Small intestine (tissue), 7 donors: ENCODE measurements around the gene NCAPD2. TPM values are rescaled to one million over a fixed set of nuclear protein-coding genes. Genes with fewer than 3 reads are reported as not detected.
"Not testable (repeated sequence)": the region's sequence is repeated elsewhere in the genome, so short reads cannot be mapped to it uniquely, and the experiment has no call there.

Experiments used
- DNase-seq, 2 donors: peaks; one replicate each; pipeline versions ENCODE4 v3.0.0 to v3.0.0-alpha.2; 2013
- FAIRE-seq: peaks from 2 replicates; lab custom pipeline; 2012; peaks lifted over from hg19 to GRCh38; lab: Jason Lieb, UNC
- H3K27ac ChIP-seq, 3 donors: one replicate each; pipeline ENCODE4 v1.5.1; 2013; ENCODE audit warnings: low read length in 2 of 3, mild to moderate bottlenecking in 2 of 3, control low read depth in 1 of 3, inconsistent platforms in 1 of 3, low read depth in 1 of 3, moderate library complexity in 1 of 3
- H3K27me3 ChIP-seq, 3 donors: one replicate each; pipeline ENCODE4 v1.6.1; 2013; ENCODE audit warnings: low read length in 3 of 3, inconsistent platforms in 1 of 3; ENCODE audit not compliant: control insufficient read depth in 3 of 3, insufficient read depth in 3 of 3
- H3K36me3 ChIP-seq, 3 donors: one replicate each; pipeline ENCODE4 v1.6.1; 2013; ENCODE audit warnings: low read length in 3 of 3, inconsistent platforms in 1 of 3, low read depth in 1 of 3, mild to moderate bottlenecking in 1 of 3, moderate library complexity in 1 of 3; ENCODE audit not compliant: control insufficient read depth in 3 of 3, insufficient read depth in 2 of 3
- H3K4me1 ChIP-seq, 3 donors: one replicate each; pipeline ENCODE4 v1.6.1; 2013; ENCODE audit warnings: low read length in 2 of 3, inconsistent platforms in 1 of 3, low read depth in 1 of 3, mild to moderate bottlenecking in 1 of 3, moderate library complexity in 1 of 3; ENCODE audit not compliant: control insufficient read depth in 3 of 3, insufficient read depth in 2 of 3
- H3K4me3 ChIP-seq, 3 donors: one replicate each; pipeline ENCODE4 v1.5.1; 2013; ENCODE audit warnings: low read length in 3 of 3, control low read depth in 1 of 3, inconsistent platforms in 1 of 3, low read depth in 1 of 3, mild to moderate bottlenecking in 1 of 3, moderate library complexity in 1 of 3
- H3K9me3 ChIP-seq, 2 donors: one replicate each; pipeline ENCODE4 v1.6.1; 2013; ENCODE audit warnings: low read depth in 1 of 2, low read length in 1 of 2; ENCODE audit not compliant: control insufficient read depth in 2 of 2, insufficient read depth in 1 of 2
- WGBS, 3 donors: extraction: QIAGEN DNeasy Blood & Tissue Kit; methylation state at CpG; one replicate each; pipeline ENCODE4 v1.1.7; 2013; 5-methylcytosine and 5-hydroxymethylcytosine counted together
- polyA plus RNA-seq, 4 donors: library from polyadenylated mRNA; stranded (reverse) in 3 of 4; unstranded in 1 of 4; fragments of 200-250 nt in 3 of 4; fragments of 120-200 nt in 1 of 4; gene quantifications; one replicate each; pipeline versions ENCODE4 v1.2.1 to v1.2.3, GENCODE V29; 2013
- donor health status: healthy with polysubstance abuse.
- donor health status: control.
- donor health status: control.
- donor health status: Bipolar disorder and iron deficiency.
- donor health status: healthy.

Gene NCAPD2
- polyA plus RNA-seq, 4 donors = 6.5 to 39.1 (median 22.1) TPM

- H3K36me3 ChIP-seq = peaks cover 25 to 76% (median 32%) of the 10 kb centered on the region in 3 donors
These were observed 31.5 kb upstream of the NCAPD2 start for GRCh38 chr12:6462234-6462995.

GRCh38 chr12:6463216-6463615 lies 30.7 kb upstream of the NCAPD2 start:
- DNase-seq (no peak), FAIRE-seq (no peak)
- WGBS, 3 donors = 59 to 61% (median 61%) methylated on average over 7 of the region's 7 CpGs
- H3K9me3 ChIP-seq = no peaks in the 10 kb centered on the region
- H3K27me3 ChIP-seq = no peaks in the 10 kb centered on the region
- H3K27ac ChIP-seq = peak overlapping the region in 2 of 3 donors; percentile 5 to 95
- H3K36me3 ChIP-seq = peaks cover 20 to 68% (median 32%) of the 10 kb centered on the region in 3 donors
- peaks cover 0 to 3% (median 3%) of the 10 kb centered on the region in 3 donors for H3K4me1 ChIP-seq
- no peak overlapping the region for H3K4me3 ChIP-seq

More at GRCh38 chr12:6462234-6462995, 31.5 kb upstream of the NCAPD2 start:
- DNase-seq (no peak), FAIRE-seq (no peak)
- 85 to 89% (median 88%) methylated on average over 14 of the region's 14 CpGs for WGBS, 3 donors
- Histone ChIP-seq H3K4me3 (no peak overlapping the region), H3K4me1 (peaks cover 0 to 3% (median 3%) of the 10 kb centered on the region in 3 donors), H3K27me3 (no peaks in the 10 kb centered on the region), H3K27ac (peak overlapping the region in 2 of 3 donors; percentile 5 to 95), H3K9me3 (no peaks in the 10 kb centered on the region)

- peak overlapping the region in 2 of 3 donors; percentile 53 to 59 for H3K27ac ChIP-seq
These were observed 30.0 kb upstream of the NCAPD2 start for GRCh38 chr12:6463858-6464257.

GRCh38 chr12:6464531-6464930 lies 29.4 kb upstream of the NCAPD2 start:
- DNase-seq = no peak
- peaks cover 11 to 60% (median 27%) of the 10 kb centered on the region in 3 donors for H3K36me3 ChIP-seq

More at GRCh38 chr12:6463858-6464257, 30.0 kb upstream of the NCAPD2 start:
- DNase-seq (no peak), FAIRE-seq (no peak)
- no peak overlapping the region for H3K4me3 ChIP-seq
- H3K36me3 ChIP-seq = peaks cover 14 to 62% (median 27%) of the 10 kb centered on the region in 3 donors
- no peaks in the 10 kb centered on the region for H3K9me3 ChIP-seq
- no peaks in the 10 kb centered on the region for H3K27me3 ChIP-seq
- peaks cover 0 to 3% (median 3%) of the 10 kb centered on the region in 3 donors for H3K4me1 ChIP-seq
- WGBS, 3 donors = 76 to 81% (median 80%) methylated on average over 6 of the region's 6 CpGs

GRCh38 chr12:6465467-6466183 lies 28.3 kb upstream of the NCAPD2 start:
- Histone ChIP-seq H3K4me3 (no peak overlapping the region), H3K27me3 (no peaks in the 10 kb centered on the region), H3K9me3 (no peaks in the 10 kb centered on the region), H3K4me1 (peaks cover 0 to 10% (median 3%) of the 10 kb centered on the region in 3 donors), H3K27ac (no peak overlapping the region), H3K36me3 (peaks cover 8 to 52% (median 24%) of the 10 kb centered on the region in 3 donors)
- 31 to 43% (median 37%) methylated on average over 6 of the region's 6 CpGs for WGBS, 3 donors
- DNase-seq (peak; percentile 73), FAIRE-seq (no peak)

More at GRCh38 chr12:6464531-6464930, 29.4 kb upstream of the NCAPD2 start:
- 85 to 94% (median 90%) methylated on average over 7 to 8 of the region's 8 CpGs for WGBS, 3 donors
- H3K27ac ChIP-seq = no peak overlapping the region
- peaks cover 0 to 3% (median 3%) of the 10 kb centered on the region in 3 donors for H3K4me1 ChIP-seq
- H3K9me3 ChIP-seq = no peaks in the 10 kb centered on the region
- FAIRE-seq = no peak
- H3K4me3 ChIP-seq = no peak overlapping the region
- no peaks in the 10 kb centered on the region for H3K27me3 ChIP-seq

- Histone ChIP-seq H3K4me3 (no peak overlapping the region), H3K9me3 (no peaks in the 10 kb centered on the region), H3K4me1 (peaks cover 0 to 12% (median 3%) of the 10 kb centered on the region in 3 donors), H3K36me3 (peaks cover 6 to 46% (median 22%) of the 10 kb centered on the region in 3 donors), H3K27ac (no peak overlapping the region), H3K27me3 (no peaks in the 10 kb centered on the region)
- FAIRE-seq = no peak
- WGBS, 3 donors = 75 to 89% (median 86%) methylated on average over 5 of the region's 5 CpGs
- no peak for DNase-seq
These were observed 27.7 kb upstream of the NCAPD2 start for GRCh38 chr12:6466184-6466573.

GRCh38 chr12:6466751-6467150 lies 27.2 kb upstream of the NCAPD2 start:
- not testable (repeated sequence) for H3K4me3 ChIP-seq, FAIRE-seq, H3K27ac ChIP-seq, DNase-seq, H3K27me3 ChIP-seq, H3K9me3 ChIP-seq
- Histone ChIP-seq H3K4me1 (peaks cover 0 to 15% (median 3%) of the 10 kb centered on the region in 3 donors), H3K36me3 (peaks cover 4 to 40% (median 20%) of the 10 kb centered on the region in 3 donors)
- WGBS, 3 donors = 79 to 97% (median 94%) methylated on average over 4 of the region's 4 CpGs

GRCh38 chr12:6467571-6468282 lies 26.2 kb upstream of the NCAPD2 start:
- H3K4me1 ChIP-seq = peaks cover 0 to 12% (median 0%) of the 10 kb centered on the region in 3 donors
- H3K4me3 ChIP-seq, H3K27ac ChIP-seq, DNase-seq, H3K9me3 ChIP-seq, FAIRE-seq, H3K27me3 ChIP-seq: not testable (repeated sequence)
- WGBS, 3 donors = 91 to 96% (median 95%) methylated on average over 9 of the region's 9 CpGs
- peaks cover 4 to 31% (median 12%) of the 10 kb centered on the region in 3 donors for H3K36me3 ChIP-seq
